Smooth muscle cell (in vitro differentiated cells): Measurements from ENCODE around the gene HOXD11. TPM values are rescaled to one million over a fixed set of nuclear protein-coding genes. Genes with fewer than 3 reads are reported as not detected.

Experiments
- DNase-seq: peaks from one replicate; lab custom pipeline; 2025; ENCODE audit not compliant: unreplicated experiment; lab: John Stamatoyannopoulos, UW
- H2AFZ ChIP-seq: fragments of 200-600 bp; sonication (generic); 2 replicates; pipeline ENCODE4 v1.6.0; 2016; ENCODE audit warnings: antibody characterized with exemption, low read depth, mild to moderate bottlenecking
- H3F3A ChIP-seq: fragments of 200-600 bp; sonication (generic); 2 replicates; pipeline ENCODE4 v1.6.0; 2017; ENCODE audit warnings: antibody characterized with exemption, low read depth
- H3K27ac ChIP-seq: fragments of 200-600 bp; sonication (generic); 2 replicates; pipeline ENCODE4 v1.5.1; 2016; ENCODE audit warnings: low read depth, mild to moderate bottlenecking
- H3K27me3 ChIP-seq: fragments of 200-600 bp; sonication (generic); 2 replicates; pipeline ENCODE4 v1.6.1; 2016; ENCODE audit warnings: low read depth, mild to moderate bottlenecking
- H3K36me3 ChIP-seq: fragments of 200-600 bp; sonication (generic); 2 replicates; pipeline ENCODE4 v1.5.1; 2016; ENCODE audit warnings: low read depth
- H3K4me1 ChIP-seq: fragments of 200-600 bp; sonication (generic); 2 replicates; pipeline ENCODE4 v1.5.1; 2016; ENCODE audit warnings: low read depth
- H3K4me2 ChIP-seq: fragments of 200-600 bp; sonication (generic); 2 replicates; pipeline ENCODE4 v1.6.0; 2016; ENCODE audit warnings: mild to moderate bottlenecking
- H3K4me3 ChIP-seq: fragments of 200-600 bp; sonication (generic); 2 replicates; pipeline ENCODE4 v1.5.1; 2016; ENCODE audit warnings: mild to moderate bottlenecking
- H3K79me2 ChIP-seq: fragments of 200-600 bp; sonication (generic); 2 replicates; pipeline ENCODE4 v1.6.0; 2016; ENCODE audit warnings: low read depth, mild to moderate bottlenecking
- H3K9ac ChIP-seq: fragments of 200-600 bp; sonication (generic); 2 replicates; pipeline ENCODE4 v1.6.0; 2016; ENCODE audit warnings: low read depth
- H3K9me3 ChIP-seq: fragments of 200-600 bp; sonication (generic); replicated peaks from 2 replicates; pipeline ENCODE4 v1.5.1; 2016; ENCODE audit warnings: low read depth
- H4K20me1 ChIP-seq: fragments of 200-600 bp; sonication (generic); 2 replicates; pipeline ENCODE4 v1.6.0; 2016; ENCODE audit warnings: low read depth
- WGBS: methylation state at CpG from one replicate; pipeline ENCODE4 v1.1.7; 2016; ENCODE audit warnings: low lambda C conversion rate; 5-methylcytosine and 5-hydroxymethylcytosine counted together
- polyA plus RNA-seq: library from polyadenylated mRNA; unstranded; fragments of >200 nt; fragmentation: Nextera tagmentation; extraction: Ambion mirVana; gene quantifications from 2 replicates; pipeline ENCODE4 v1.2.1, GENCODE V29; 2016
- total RNA-seq: library from RNA; depleted of rRNA; stranded (reverse); fragments of >200 nt; gene quantifications from 2 replicates; pipeline ENCODE4 v1.2.3, GENCODE V29; 2014
- TF ChIP-seq, protein P1 (sequence below): fragments of 200-600 bp; sonication (generic); IDR thresholded peaks from 2 replicates; pipeline ENCODE4 v1.5.1; 2017; ENCODE audit warnings: borderline replicate concordance, mild to moderate bottlenecking, antibody characterized with exemption; ENCODE audit not compliant: insufficient read depth, poor library complexity, severe bottlenecking

Gene HOXD11
- total and polyA plus RNA-seq, 2 experiments from 2014 or later, result 4.4 to 7.9 TPM

DNA sequence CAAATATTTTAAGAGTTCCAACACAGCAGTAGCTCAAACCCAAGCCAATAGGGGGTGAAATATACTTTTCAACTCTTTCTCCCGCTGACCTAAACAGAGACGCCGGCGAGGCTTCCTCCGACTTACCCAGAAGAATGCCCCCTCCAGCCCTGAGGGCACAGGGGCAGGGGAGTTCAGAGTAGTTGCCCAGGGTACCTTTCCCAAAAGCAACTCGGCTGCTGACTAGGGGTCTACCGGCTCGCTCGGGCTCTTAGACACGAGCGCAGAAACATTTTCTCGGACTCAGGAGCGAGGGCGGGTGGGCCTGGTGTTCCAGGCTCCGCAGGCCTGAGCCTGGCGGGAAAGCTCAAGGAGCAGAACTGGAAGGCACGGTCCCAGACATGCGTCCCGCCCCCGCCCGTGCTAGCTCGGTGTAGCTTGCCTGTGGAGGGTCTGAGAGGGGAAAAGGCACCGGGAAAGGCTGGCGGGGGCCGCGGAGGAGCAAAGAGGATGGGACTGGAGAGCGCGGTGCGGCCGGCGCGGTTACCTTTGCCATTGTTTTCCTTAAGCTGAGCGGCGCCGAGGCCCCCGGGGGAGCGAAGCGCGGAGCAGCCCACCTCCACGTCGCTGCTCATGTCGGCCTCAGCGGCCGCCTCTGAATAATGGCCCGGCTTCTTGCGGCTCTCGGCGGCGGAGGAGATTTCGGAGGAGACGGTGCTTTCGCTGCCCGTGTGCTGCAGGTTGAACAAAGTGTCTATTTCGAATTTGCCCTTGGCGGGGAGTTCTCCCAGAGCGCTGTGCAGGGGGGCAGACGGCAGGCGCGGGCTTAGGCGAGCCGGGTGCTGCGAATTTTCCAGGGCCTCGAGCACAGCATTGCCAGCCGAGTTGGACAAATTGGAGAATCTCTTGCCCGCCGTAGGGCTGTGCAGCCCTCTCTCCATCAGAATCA, 24.0 kb upstream of the HOXD11 start:
- Histone ChIP-seq H3K4me2 (peak overlapping the region; percentile 82), H3K27ac (no peak overlapping the region), H3K9me3 (no peaks in the 10 kb centered on the region), H2AFZ (no peak overlapping the region), H3K79me2 (no peaks in the 10 kb centered on the region), H3K27me3 (peaks cover 97% of the 10 kb centered on the region), H4K20me1 (no peaks in the 10 kb centered on the region), H3F3A (no peaks in the 10 kb centered on the region), H3K4me3 (peak overlapping the region; percentile 44), H3K9ac (no peak overlapping the region), H3K4me1 (peaks cover 26% of the 10 kb centered on the region), H3K36me3 (no peaks in the 10 kb centered on the region)
- WGBS, result 2% methylated on average over 60 of the region's 66 CpGs
- no peak for DNase-seq
- TF ChIP-seq, protein P1, sequence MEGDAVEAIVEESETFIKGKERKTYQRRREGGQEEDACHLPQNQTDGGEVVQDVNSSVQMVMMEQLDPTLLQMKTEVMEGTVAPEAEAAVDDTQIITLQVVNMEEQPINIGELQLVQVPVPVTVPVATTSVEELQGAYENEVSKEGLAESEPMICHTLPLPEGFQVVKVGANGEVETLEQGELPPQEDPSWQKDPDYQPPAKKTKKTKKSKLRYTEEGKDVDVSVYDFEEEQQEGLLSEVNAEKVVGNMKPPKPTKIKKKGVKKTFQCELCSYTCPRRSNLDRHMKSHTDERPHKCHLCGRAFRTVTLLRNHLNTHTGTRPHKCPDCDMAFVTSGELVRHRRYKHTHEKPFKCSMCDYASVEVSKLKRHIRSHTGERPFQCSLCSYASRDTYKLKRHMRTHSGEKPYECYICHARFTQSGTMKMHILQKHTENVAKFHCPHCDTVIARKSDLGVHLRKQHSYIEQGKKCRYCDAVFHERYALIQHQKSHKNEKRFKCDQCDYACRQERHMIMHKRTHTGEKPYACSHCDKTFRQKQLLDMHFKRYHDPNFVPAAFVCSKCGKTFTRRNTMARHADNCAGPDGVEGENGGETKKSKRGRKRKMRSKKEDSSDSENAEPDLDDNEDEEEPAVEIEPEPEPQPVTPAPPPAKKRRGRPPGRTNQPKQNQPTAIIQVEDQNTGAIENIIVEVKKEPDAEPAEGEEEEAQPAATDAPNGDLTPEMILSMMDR, result no peak

DNA sequence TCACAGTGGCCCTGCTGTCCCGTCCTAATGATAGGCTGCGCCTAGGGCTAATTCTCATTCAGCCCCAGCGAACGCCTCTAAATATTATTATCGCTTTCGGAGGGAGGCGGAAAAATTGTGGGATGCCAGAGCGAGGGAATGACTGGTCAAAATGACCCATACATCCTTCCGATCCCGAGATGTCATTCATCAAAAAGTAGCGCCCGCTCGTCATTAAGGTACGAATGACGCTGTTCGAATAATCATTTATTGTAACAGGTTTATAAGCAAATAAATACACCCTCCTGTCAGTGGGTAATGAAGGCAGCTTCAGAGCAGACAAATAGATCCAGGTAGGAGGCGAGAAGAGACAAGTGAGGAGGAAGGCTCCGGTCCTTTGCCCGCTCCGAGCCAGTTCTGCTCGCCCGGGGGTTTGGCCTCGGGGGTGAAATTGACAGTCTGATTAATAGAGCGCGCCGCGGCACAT, 23.3 kb upstream of the HOXD11 start, which contains the start of gene EVX2:
EVX2 (minus strand) TSS at position 167 of the 466 bp plus-strand sequence. CDS start 186 bp downstream, outside the sequence.
- peak within 1 kb of the TSS; percentile 44 for H3K4me3 ChIP-seq
- no peak within 1 kb of the TSS for H3K9ac ChIP-seq
- H3F3A ChIP-seq, result no peaks in the 10 kb centered on the region
- no peak within 1 kb of the TSS for H3K27ac ChIP-seq
- no peaks in the 10 kb centered on the region for H3K36me3 ChIP-seq
- no peaks in the 10 kb centered on the region for H4K20me1 ChIP-seq
- H3K9me3 ChIP-seq, result no peaks in the 10 kb centered on the region
- DNase-seq, result no peak
- H3K79me2 ChIP-seq, result no peaks in the 10 kb centered on the region
- H3K4me2 ChIP-seq, result peak within 1 kb of the TSS; percentile 82
- H3K27me3 ChIP-seq, result peaks cover 97% of the 10 kb centered on the region
- peak within 1 kb of the TSS; percentile 43 for H2AFZ ChIP-seq
- WGBS, result 7% methylated on average over 27 of the region's 27 CpGs
- TF ChIP-seq, protein P1, result no peak
- peaks cover 27% of the 10 kb centered on the region for H3K4me1 ChIP-seq

DNA sequence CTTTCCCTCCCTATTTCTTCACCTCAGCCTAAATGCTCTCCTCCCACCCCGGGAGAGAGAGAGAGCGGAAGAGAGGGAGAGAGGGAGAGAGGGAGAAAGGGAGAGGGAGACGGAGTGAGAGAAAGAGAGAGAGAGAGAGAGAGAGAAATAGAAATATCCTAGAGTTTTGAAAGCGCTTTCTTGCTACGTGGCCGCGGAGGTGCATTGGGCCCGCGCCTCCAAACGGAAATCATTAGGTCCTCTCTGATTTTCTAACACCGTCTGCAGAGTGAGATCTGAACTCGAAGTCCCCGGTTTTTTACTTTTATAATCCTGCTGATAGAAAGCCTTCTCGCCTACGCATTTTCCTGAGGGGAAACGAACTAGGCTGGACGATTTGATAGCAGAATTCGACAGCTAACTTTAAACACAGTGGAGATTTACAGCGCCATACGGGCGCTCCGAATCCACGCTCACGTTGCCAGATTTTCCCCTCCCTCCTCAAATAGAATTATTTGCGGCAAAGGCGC, 22.4 kb upstream of the HOXD11 start:
- peak overlapping the region; percentile 44 for H3K4me3 ChIP-seq
- no peaks in the 10 kb centered on the region for H3K36me3 ChIP-seq
- H3K79me2 ChIP-seq, result no peaks in the 10 kb centered on the region
- H3K9ac ChIP-seq, result no peak overlapping the region
- H3F3A ChIP-seq, result no peaks in the 10 kb centered on the region
- peaks cover 27% of the 10 kb centered on the region for H3K4me1 ChIP-seq
- no peak for DNase-seq
- no peaks in the 10 kb centered on the region for H4K20me1 ChIP-seq
- under 1% methylated on average over 26 of the region's 26 CpGs for WGBS
- peak overlapping the region; percentile 43 for H2AFZ ChIP-seq
- H3K9me3 ChIP-seq, result no peaks in the 10 kb centered on the region
- peaks cover 97% of the 10 kb centered on the region for H3K27me3 ChIP-seq
- TF ChIP-seq, protein P1, result no peak
- peak overlapping the region; percentile 82 for H3K4me2 ChIP-seq
- no peak overlapping the region for H3K27ac ChIP-seq
